SK-N-SH (cell line): ENCODE data around the gene ZNF366.

Experiments used
- EZH2phosphoT487 ChIP-seq: fragments of 200-600 bp; sonication (generic); IDR thresholded peaks from 2 replicates; pipeline ENCODE4 v1.6.1; 2017; ENCODE audit warnings: low read depth, mixed run types, mild to moderate bottlenecking, antibody characterized with exemption, moderate library complexity, borderline replicate concordance
- JUND ChIP-seq: IDR thresholded peaks from 2 replicates; pipeline ENCODE4 v1.4.0; 2012
- TF ChIP-seq, protein P1 (sequence below): fragments of 200-600 bp; sonication (generic); IDR thresholded peaks from 2 replicates; pipeline ENCODE4 v1.6.1; 2017; ENCODE audit warnings: antibody characterized with exemption, mild to moderate bottlenecking, moderate library complexity
- TF ChIP-seq, protein P2 (sequence below): IDR thresholded peaks from 2 replicates; pipeline ENCODE4 v1.4.0; 2012; ENCODE audit warnings: low read depth, borderline replicate concordance

DNA sequence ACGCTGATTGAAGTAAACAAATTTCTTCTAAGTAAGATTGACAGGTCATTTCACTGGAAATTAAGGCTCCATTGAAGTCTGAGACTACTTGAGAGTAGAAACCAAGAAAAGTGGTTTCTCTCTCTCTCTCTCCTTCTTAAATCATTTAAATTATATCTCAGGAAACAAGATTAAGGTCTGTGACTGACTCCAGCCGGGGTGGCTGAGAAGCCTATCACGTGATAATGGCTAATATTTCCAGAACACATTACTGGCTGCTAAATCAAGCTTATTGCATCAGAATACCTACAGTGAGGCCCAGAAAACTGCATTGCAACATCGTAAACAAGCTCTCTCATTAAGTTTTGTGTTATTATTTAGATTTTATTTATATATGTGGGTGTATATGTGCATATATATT, 98.6 kb downstream of the ZNF366 start:
- TF ChIP-seq JUND: no peak
- no peak for TF ChIP-seq EZH2phosphoT487
- TF ChIP-seq, protein P1, sequence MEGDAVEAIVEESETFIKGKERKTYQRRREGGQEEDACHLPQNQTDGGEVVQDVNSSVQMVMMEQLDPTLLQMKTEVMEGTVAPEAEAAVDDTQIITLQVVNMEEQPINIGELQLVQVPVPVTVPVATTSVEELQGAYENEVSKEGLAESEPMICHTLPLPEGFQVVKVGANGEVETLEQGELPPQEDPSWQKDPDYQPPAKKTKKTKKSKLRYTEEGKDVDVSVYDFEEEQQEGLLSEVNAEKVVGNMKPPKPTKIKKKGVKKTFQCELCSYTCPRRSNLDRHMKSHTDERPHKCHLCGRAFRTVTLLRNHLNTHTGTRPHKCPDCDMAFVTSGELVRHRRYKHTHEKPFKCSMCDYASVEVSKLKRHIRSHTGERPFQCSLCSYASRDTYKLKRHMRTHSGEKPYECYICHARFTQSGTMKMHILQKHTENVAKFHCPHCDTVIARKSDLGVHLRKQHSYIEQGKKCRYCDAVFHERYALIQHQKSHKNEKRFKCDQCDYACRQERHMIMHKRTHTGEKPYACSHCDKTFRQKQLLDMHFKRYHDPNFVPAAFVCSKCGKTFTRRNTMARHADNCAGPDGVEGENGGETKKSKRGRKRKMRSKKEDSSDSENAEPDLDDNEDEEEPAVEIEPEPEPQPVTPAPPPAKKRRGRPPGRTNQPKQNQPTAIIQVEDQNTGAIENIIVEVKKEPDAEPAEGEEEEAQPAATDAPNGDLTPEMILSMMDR: no peak
- TF ChIP-seq, protein P2, sequence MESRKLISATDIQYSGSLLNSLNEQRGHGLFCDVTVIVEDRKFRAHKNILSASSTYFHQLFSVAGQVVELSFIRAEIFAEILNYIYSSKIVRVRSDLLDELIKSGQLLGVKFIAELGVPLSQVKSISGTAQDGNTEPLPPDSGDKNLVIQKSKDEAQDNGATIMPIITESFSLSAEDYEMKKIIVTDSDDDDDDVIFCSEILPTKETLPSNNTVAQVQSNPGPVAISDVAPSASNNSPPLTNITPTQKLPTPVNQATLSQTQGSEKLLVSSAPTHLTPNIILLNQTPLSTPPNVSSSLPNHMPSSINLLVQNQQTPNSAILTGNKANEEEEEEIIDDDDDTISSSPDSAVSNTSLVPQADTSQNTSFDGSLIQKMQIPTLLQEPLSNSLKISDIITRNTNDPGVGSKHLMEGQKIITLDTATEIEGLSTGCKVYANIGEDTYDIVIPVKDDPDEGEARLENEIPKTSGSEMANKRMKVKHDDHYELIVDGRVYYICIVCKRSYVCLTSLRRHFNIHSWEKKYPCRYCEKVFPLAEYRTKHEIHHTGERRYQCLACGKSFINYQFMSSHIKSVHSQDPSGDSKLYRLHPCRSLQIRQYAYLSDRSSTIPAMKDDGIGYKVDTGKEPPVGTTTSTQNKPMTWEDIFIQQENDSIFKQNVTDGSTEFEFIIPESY: no peak
